NCI-H128 (cell line): Measurements from ENCODE around the gene XYLB.
"Not testable (repeated sequence)": the region's sequence is repeated elsewhere in the genome, so short reads cannot be mapped to it uniquely, and the experiment has no call there.

Source experiments
- DNase-seq: peaks from one replicate; lab custom pipeline; 2025; ENCODE audit not compliant: unreplicated experiment; lab: John Stamatoyannopoulos, UW

The XYLB gene

DNA sequence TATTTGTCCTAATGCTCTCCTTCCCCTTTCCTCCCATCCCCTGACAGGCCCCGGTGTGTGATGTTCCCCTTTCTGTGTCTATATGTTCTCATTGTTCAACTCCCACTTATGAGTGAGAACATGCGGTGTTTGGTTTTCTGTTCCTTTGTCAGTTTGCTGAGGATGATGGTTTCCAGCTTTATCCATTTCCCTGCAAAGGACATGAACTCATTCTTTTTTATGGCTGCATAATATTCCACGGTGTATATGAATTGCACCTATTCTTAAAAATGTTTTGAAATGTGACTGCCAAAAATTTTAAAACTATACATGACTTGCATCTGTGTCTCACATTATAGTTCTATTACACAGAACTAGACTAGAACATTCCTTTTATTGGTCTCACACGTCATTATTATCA is 25.9 kb upstream of the XYLB start:
- DNase-seq = not testable (repeated sequence)

GRCh38 chr3:38323060-38323459 is 23.5 kb upstream of the XYLB start:
- DNase-seq = no peak

DNA sequence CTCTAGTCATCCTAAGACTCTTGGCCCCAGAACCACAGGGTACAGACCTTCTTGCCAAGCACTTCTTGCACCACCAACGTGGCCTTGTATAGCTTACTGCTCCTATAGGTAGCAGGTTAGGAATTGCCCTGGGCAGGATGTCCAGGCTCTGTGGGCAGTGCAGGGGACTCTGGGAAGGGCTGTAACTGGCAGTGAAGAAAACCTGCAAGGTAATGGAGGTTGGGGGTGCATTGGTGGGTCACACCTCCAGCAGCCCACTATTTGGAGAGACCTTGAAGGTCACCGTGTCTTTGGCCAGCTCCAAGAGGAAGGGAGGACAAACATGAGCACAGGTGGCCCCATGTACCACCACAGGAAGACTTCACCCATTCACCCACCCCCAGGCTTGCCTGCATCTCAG is 21.3 kb upstream of the XYLB start:
- DNase-seq = no peak

- no peak for DNase-seq
Measured at GRCh38 chr3:38327335-38328009, 19.1 kb upstream of the XYLB start.

GRCh38 chr3:38331257-38332022 is 15.1 kb upstream of the XYLB start:
- no peak for DNase-seq

DNA sequence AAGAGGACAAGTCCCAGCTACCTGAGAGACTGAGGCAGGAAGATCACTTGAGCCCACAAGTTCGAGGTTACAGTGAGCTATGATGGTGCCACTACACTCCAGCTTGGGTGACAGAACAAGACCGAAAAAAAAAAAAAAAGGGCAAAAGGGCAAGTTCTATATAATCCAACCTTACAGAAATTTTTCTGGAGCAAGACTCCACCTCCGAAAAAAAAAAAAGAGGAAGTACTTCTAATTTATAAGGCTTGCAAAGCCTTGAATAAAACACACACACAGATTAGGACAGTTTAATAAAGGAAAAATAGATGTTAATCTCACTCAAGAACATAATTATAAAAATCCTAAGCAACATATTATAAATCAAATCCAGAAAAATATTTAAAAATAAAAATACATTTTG is 14.4 kb upstream of the XYLB start:
- DNase-seq = no peak

- no peak for DNase-seq
Measured at GRCh38 chr3:38334142-38335055, 12.2 kb upstream of the XYLB start.

- DNase-seq = no peak
Measured at GRCh38 chr3:38335263-38335662, 11.3 kb upstream of the XYLB start.

DNA sequence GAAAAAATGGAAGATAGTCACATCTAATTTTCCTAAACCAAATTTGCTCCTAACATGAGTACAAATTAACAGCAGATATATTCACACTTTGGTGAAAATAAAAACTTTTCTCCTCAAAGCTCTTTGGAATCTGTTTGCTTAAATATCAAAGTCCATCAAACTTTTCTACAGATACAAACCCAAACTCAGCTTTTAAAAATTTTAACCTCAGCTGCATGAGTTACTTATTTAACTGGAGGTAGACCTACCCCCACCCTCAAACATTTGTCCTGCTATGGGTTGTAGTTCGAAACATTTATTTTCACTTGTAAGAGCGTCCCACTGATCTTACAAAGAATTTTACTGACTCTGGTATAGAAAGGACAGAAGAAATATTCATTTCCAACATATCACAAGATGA is 8.9 kb upstream of the XYLB start:
- DNase-seq = no peak

DNA sequence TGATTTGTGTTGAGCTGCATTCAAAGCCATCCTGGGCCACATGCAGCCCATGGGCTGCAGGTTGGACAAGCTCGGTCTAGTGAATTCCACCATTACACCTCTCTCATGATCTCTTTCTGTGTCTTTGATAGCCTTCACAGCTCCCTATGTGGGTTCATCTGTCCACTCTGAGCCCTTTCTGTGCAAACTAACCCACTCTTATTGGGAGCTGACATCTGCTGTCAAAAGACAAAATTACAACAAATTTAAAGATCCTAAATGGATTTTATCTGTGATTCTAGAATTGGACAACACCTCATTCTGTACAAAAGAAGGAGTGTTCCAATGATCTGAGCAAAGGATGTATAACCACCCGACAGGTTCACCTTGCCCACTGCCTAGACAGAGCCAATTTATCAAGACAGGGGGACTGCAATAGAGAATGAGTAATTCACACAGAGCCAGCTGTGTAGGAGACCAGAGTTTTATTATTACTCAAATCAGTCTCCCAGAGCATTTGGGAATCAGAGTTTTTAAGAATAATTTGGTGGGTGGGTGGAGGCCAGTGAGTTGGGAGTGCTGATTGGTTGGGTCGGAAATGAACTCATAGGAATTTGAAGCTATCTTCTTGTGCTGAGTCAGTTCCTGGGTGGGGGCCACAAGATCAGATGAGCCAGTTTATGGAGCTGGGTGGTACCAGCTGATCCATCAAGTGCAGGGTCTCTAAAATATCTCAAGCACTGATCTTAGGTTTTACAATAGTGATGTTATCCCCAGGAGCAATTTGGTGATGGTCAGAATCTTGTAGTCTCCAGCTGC is 2.6 kb upstream of the XYLB start:
- no peak for DNase-seq

DNA sequence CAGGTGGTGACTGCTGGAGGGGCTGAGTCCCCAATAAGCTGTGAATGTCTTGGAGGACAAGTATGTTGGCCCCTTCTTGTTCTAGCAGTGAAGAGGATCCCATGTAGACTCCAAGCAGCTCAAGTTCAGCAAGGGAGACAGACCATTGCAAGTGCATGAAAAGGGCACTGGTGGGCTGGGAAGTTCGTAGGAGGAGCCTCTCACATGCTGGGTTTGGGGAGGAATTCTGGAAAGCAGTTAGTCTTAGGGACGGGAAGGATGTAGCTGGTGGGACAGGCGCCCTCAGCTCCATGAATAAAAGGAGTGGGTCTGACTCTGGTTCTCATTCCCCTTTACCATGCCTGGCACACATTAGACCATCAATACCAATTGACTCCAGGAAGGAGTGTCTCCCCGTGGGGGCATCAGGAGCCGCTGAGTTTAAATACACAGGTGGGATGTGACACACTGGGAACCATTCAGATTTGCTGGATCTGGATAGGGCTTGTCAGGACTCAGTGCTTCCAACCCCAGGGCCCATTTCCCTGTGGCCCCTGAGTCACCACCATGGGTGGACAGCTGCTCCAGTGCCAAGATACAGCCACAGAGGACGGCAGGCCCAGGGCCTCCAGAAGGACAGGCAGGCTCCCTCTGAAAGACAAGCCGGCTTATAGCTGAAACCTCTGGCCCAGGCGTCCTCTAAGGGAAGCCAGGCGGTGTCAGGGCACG is 552 bp upstream of the XYLB start:
- DNase-seq = no peak

GRCh38 chr3:38347421-38348200 is 1.0 kb downstream of the XYLB start:
- DNase-seq = no peak

DNA sequence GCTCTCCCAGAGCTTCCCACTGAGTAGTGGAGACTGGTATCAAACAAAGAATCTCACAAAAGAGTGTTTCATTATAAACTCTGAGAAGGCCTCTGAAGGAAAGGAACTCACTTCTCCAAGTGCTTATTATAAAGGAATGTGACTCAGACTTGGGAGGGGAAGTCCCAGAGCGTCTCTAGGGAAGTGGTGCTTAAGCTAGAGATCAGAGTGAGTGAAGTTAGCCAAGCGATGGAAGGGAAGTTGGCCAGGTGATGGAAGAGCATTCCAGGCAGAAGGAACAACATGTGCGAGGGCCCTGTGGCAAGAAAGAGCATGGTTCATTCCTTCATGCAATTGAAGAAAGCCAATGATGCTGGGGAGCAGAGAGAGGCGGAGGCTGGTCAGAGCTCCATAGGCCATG is 2.3 kb downstream of the XYLB start:
- no peak for DNase-seq

DNA sequence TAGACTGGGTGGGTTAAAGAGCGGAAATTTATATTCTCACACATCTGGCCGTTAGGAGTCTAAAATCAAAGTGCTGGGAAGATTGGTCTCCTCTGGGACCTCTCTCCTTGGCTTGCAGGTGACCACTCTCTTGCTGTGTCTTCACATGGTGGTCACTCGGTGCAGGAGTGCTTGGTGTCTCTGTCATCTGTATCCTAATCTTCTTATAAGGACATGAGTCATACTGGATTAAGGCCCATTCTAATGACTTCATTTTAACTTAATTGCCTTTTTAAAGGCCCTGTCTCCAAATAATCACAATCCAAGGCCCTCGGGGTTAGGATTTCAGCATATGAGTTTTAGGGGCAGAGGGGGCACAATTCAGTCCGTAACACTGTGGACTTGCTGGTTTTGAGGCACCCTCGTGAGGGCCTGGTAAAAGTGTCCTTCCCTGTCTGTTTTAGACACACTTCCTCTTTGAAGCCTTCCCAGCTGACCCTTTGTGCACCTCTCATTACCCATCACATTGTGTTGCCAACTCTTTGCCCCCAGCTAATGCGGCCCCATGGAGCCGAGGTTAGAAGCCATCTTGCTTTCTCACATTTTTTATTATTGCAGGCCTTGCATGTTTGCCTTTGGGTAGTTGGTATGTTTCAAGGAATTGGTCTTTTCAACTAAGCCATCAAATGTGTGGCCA is 3.2 kb downstream of the XYLB start:
- no peak for DNase-seq

DNA sequence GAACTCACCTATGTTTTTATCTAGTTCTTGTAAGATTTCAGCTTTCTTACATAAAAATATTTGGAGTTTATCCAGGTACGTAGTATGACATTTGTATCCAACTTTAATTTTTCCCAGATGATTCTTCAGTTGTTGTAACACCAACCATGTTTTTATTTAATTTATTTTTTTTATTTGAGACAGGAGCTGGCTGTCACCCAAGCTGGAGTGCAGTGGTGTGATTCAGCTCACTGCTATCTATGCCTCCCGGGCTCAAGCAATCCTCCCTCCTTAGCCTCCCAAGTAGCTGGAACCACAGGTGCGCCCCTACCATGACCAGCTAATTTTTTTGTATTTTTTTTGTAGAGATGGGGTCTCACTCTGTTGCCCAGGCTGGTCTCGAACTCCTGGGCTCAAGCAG is 6.6 kb downstream of the XYLB start:
- no peak for DNase-seq

- DNase-seq = no peak
Measured at GRCh38 chr3:38354588-38355330, 8.2 kb downstream of the XYLB start.

DNA sequence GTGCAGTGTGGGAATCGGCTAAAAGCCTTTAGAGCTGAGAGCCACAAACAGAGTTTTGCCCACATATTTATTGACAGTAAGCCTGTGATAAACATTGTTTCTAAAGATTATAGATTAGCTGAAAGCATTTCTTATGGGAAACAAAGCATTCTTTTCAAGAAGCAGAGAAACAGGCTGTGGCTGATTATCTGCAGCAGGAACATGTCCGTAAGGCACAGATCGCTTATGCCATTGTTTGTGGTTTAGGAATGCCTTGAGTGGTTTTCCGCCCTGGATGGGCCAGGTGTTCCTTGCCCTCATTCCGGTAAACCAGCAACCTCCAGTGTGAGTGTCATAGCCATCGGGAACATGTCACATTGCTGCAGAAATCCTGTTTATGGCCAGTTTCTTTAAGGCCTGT is 12.5 kb downstream of the XYLB start:
- DNase-seq = no peak

GRCh38 chr3:38360345-38360744 is 13.8 kb downstream of the XYLB start:
- DNase-seq = no peak
